NCI-H345 treated with DMSO at 0.1 percent for 48 hours (cell line): ENCODE results near the gene GDNF.
"Not testable (repeated sequence)": the region's sequence is repeated elsewhere in the genome, so short reads cannot be mapped to it uniquely, and the experiment has no call there.

Experiments
- DNase-seq: peaks from one replicate; lab custom pipeline; 2025; ENCODE audit not compliant: unreplicated experiment; lab: John Stamatoyannopoulos, UW

Gene GDNF

GRCh38 chr5:37823433-37824152 is 16.2 kb downstream of the GDNF start:
- no peak for DNase-seq

DNA sequence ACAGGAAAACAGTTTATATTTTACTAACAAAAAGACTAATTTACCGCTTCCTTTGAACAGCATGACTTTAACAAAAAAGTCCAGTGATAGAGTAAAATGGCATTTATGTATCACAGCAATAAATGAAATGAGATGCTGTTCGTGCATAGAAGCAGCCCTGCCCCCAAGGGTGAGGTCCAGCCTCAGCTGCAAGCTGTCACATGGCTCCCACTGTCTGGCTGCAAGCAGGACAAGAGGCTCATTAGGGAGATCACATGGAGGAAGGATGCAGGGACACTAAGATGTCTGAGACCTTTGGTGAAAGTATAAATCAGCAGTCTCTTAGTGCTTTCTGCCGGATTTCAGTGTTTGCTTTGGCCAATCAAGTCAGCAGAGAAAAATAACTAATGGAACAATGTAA is 23.0 kb downstream of the GDNF start:
- no peak for DNase-seq

DNA sequence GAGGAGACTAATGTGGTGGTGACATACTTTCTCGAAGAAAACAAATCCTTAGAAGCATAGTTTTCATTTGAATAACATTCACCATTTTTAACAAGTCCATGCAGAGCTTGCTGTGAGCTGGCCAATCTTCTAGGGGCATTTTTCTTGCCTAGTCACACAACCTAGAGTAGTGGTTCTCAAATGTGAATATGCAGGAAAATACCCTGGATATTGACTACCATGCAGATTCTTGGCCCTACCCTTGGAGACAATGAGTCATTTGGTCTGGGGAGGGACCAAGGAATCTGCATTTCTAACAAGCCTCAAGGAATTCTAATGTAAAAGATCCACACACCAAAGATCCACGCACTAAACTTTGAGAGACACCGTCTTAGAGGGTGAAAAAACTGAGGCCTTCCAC is 23.5 kb downstream of the GDNF start:
- DNase-seq = no peak

DNA sequence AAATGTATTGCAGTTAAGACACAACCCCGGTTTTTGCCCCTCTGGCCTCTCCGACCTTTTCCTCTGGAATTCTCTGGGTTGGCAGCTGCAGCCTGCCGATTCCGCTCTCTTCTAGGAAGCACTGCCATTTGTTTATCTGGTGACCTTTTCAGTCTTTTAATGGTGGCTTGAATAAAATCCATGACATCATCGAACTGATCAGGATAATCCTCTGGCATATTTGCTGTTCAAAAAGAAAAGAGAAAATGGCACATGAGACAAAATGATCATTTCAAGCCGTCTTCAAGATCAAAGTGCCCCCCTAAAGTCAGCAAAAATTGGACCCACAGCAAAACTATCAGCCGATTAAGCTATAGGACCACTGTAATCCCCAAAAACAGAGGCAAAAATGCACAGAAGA is 23.9 kb downstream of the GDNF start:
- no peak for DNase-seq

- no peak for DNase-seq
Observed at GRCh38 chr5:37814699-37815098, 25.1 kb downstream of the GDNF start.

DNA sequence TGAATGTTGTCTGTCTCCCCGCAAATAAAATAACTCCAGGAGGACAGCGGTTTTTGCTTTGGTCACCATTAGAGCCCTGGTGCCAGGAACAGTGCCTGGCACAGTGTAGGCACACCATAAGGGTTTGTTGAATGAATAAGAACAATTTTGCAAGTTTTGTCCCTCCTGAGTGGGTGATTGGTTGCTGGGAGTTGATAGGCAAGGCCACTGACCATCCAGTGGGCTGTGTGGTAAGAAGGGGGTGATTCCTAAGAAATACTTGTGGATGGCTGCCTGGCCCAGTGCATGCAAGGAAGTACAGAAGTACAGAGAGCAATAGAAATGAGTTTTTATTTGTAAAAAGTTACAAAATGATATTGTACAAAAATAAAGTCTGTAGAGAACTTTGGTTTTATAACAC is 27.5 kb downstream of the GDNF start:
- DNase-seq = no peak

- no peak for DNase-seq
Observed at GRCh38 chr5:37811866-37812265, 28.0 kb downstream of the GDNF start.

- no peak for DNase-seq
Observed at GRCh38 chr5:37810311-37810710, 29.5 kb downstream of the GDNF start.

GRCh38 chr5:37808945-37809344 is 30.9 kb downstream of the GDNF start:
- DNase-seq = no peak

DNA sequence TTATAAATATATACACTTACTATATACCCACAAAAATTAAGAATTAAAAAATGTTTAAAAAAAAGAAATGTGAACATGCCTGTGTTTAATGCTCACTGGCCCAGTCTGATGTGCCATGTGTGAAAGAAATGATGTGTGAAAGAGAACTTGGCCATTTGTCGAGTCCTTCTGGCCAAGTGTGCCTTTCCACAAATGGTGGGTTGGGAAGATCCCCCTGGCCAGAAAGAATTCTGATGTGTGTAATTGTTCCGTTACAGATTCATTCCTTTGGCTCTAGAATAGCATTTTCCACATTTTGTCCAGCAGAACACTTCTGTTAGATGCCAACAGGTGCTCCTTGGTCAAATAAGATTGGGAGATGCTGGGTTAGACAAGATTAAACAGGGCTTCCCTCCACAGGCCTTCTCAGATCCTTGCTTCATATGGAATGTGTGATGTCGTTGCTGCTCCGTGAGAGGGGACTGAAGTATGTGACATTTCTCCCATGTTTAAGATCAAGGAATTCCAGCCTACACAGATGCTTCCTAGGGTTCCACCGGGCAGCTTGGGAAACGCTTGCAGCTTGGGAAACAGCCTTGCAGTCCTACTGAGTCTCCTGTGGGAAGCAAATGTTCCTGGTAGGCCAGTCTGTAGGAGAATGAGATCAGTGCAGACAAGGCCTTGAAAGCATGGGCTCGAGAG is 32.1 kb downstream of the GDNF start:
- DNase-seq = no peak

DNA sequence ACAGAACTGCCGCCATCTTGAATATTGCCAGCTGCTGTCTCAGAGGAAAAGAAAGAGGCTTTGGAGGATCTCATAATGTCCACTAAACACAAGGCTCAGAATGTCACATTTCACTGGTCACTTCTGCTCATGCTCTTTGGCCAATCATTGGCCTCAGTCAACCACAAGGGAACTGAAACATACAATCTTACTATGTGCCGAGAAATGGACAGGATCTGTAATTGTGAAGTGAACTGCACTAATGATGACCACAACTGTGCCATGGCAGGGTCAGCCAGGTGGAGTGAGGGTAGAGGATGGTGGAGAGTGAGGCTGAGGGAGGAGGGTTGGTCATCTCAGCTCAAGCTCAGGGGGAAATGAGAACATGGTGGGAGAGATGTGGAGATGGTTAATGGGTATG is 32.8 kb downstream of the GDNF start:
- no peak for DNase-seq

- DNase-seq = no peak
Observed at GRCh38 chr5:37806476-37806875, 33.4 kb downstream of the GDNF start.

GRCh38 chr5:37806016-37806415 is 33.8 kb downstream of the GDNF start:
- DNase-seq = no peak

DNA sequence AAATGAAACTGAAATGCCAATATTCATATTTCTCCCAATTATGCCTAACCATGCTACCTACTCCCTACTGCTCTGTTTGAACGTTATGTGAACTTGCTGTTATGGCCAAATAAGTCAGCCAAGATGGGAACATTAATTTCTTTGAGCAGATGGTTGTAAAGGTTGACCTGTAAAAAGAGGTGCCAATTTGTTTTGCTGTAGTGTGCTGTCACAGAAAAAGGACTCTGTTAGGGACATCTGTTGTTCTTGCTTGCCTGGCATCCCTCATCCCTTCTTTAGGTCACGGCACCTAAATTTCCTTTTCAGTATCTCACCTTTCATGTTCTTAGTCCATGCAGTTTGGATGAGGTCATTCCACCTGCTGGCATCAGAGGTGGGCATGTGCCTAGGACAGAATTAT is 35.4 kb downstream of the GDNF start:
- no peak for DNase-seq

DNA sequence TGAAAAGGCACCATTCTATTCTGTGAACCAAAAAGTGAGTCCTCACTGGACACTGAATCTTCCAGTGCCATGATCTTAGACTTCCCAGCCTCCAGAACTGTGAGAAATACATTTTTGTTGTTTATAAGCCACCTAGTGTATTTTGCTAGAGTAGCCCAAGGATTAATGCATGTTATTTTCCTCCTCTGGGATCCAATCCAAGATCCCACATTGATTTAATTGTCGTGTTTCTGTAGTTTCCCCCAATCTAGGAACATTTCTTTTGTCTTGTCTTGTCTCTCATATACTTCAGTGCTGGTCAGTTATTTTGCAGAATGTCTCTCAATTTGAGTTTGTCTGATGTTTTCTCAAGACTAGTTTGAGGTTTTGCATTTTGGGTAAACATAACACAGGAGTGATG is 36.4 kb downstream of the GDNF start:
- no peak for DNase-seq

DNA sequence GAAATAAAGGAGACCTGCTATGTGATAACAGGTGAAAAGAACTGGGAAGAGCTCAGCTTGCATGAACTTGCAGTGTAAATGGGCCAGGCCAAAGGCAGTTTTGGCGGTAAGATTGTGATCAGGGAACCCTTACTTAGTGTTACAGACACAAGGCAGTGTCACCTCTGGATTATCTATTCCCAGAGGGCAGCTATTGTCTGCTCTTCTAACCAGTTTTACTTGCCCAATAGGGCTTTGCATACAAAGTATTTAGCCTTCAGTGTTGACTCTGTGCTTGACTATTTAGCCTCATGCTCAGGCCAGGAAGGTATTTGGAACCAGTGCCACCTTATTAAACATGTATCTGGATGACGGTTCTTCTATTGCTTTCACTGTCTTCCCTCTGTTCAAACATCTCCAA is 38.3 kb downstream of the GDNF start:
- DNase-seq = no peak

DNA sequence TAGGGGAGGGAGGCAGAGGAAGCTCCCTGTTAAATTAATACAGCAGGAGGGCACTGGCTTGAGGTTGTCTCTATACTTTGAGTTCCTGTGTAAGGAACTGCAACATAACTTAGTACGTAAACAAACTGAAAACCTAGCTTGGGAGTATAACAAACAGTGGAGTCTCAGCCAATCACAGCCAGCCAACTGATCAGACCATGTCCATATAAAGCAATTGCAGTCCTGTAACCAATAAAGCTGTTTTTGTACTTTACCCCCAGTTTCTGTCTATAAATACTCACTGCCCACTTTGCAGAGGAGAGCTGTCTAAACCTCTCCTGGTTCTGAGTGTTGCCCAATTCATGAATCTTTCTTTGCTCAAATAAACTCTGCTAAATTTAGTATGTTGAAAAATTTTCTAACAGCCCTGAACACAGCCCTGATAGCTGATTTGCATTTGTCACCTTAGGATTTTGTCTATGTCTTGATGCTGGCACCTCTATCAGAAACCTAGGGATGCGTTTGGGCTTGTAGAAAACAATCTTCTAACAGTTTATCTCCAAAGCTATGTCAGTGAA is 39.9 kb downstream of the GDNF start:
- DNase-seq = no peak

DNA sequence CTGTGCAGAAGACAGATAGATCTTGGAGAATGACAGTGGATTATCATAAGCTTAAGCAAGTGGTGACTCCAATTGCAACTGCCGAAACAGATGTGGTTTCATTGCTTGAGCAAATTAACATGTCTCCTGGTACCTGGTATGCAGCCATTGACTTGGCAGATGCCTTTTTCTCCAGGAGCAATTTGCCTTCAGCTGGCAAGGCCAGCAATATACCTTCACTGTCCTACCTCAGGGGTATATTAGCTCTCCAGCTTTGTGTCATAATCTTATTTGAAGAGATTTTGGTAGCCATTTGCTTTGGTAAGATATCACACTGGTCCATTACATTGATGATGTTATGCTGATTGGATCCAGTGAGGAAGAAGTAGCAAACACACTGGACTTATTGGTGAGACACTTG is 43.4 kb downstream of the GDNF start:
- not testable (repeated sequence) for DNase-seq

DNA sequence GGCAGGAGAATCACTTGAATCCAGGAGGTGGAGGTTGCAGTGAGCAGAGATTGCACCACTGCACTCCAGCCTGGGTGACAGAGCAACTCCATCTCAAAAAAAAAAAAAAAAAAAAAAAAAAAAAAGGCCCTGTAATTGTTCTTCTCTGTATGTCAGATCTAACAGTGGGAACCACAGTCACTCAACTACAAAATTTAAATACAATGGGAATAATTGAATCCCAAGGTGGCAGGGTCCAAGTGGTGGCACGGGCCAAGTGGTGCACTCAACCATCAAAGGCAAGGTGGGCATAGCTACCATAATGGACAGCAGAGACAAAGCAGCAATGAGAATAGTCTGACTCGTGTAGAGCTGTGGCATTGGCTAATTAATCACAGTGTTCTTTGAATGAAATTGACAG is 44.5 kb downstream of the GDNF start:
- not testable (repeated sequence) for DNase-seq

DNA sequence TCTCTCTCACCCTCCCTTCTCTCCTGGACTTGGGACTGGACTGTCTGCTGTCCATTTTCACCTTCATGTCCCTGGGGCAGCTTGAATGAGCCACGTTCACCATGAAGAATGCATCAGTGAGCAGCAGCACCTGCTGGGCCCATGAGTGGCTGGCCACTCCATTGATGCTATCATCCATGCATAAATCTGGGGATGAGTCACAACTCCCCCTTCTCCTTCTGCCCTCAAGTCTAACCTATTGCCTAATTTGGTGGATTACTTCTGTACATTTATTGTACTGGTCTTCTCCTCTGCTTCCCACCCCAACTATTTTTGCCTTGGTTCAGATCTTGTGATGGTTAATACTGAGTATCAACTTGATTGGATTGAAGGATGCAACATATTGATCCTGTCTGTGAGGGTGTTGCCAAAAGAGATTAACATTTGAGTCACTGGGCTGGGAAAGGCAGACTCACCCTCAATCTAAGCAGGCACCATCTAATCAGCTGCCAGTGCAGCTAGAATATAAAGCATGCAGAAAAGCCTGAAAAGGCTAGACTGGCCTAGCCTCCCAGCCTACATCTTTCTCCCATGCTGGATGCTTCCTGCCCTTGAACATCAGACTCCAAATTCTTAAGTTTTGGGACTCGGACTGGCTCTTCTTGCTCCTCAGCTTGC is 46.7 kb downstream of the GDNF start:
- DNase-seq = no peak

GRCh38 chr5:37791321-37791720 is 48.5 kb downstream of the GDNF start:
- DNase-seq = no peak

- no peak for DNase-seq
Observed at GRCh38 chr5:37789991-37790390, 49.9 kb downstream of the GDNF start.
